Activated CD4-positive, alpha-beta T cell treated with anti-CD3 and anti-CD28 coated beads, Interleukin-2, amount 50 U/mL, for 4 hours (primary cell): ENCODE results near the gene CCNK.

ENCODE experiments used
- DNase-seq, 2 experiments: peaks; one replicate each; pipeline ENCODE4 v3.0.0-alpha.2; 2020

Gene CCNK

DNA sequence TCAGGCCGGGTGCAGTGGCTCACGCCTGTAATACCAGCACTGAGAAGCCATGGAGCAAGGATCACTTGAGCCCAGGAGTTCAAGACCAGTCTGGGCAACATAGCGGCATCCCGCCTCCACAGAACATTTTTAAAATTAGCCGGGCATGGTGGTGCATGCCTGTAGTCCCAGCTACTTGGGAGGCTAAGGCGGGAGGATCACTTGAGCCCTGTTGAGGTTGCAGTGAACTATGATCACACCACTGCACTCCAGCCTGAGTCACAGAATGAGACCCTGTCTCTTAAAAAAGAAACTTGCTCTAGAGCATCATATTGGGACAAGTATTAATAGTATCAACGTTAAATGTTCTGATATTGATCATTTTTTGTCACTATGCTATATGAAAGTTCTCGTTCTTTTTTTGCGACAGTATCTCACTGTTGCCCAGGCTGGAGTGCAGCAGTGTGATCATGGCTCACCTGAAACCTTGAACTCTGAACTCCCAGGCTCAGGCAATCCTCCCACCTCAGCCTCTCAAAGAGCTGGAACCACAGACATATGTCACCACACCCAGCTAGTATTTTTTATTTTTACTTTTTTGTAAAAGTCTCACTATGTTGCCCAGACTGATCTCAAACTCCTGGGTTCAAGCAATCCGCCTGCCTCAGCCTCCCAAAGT is 75.1 kb downstream of the CCNK start:
- no peak for DNase-seq

DNA sequence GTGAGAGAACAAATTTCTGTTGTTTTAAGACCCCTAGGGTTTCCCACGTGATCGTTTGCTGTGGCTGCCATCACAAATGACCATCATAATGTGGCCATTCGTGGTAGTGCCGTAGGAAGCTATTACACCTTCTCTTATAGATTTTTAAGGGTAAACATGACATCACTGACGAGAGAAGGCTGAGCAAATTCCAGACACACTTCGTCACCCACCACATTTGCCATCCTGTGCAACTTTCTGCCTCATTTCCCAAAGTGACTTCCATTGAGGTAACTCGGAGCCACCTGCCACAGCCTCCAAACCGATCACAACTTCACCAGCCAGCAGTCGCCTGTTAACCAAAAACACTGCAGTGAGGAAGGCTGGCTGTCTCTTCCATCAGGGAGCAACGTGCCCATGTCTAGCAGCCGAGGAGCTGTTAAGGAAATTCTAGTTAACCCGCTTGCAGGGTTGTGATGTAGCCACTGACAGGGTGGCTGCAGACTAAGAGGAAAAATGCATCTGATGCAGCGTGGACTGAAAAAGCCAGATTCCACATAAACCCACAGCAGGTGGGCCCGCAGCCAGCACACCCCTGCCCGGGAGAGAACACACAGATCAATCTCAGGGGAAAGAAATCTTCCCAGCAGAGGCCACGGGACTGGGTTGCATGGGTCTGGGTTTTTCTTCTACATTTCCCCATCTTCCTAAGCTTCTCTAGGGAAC is 78.2 kb downstream of the CCNK start:
- no peak for DNase-seq

DNA sequence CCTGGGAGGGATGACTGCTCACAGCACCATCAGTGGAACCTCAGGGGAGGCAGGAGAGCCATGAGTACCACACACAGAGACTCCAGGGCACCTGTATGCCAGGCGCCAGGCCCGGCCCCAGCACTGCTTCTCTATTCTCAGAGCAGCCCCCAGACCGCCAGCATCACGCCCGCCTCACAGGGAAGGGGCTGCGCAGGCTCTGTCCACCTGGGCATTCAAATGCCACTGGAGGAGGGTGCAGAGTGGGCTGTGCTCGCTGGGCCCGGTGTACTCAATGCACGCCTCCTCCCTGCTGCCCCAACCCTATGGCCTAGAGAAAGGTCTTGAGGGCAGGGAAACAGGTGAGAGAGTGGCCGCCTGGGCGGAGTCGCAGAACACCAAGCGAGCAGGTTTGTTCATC is 79.2 kb downstream of the CCNK start:
- no peak for DNase-seq

DNA sequence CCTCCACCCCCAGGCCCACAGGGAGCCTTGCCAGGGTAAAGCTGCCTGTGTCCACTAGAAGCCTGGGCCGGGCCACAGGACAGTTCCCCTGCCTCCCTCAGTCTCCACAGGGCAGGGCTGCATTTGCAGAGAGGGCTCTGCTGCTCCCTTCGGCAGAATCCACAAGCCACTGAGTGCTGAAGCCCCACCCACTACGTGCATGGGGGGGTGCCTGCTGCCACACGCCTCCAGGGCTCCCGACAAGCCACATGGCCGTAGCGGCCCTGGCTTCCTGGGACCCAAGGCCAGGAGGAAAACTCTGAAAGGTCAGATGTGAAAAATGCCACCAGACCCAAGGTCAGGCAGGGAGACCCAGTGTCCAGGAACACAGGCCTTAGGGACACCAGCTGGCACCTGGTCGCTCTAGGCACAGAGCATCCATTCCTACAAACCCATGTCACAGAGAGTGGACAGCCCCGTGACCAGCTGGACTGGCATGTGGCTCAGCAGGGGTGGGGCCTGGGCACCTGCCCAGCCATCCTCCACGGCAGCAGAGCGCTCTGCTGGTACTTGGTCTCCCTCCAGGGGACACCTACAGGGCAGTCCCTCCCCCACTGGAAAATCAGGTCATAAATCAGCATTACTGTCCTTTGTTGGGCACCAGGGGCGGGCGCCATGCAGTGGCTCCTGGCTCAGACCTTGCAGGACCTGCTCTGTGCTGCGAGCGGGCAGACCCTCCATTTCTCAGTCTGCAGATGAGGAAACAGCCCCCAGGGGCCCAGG is 79.9 kb downstream of the CCNK start:
- DNase-seq, result no peak

DNA sequence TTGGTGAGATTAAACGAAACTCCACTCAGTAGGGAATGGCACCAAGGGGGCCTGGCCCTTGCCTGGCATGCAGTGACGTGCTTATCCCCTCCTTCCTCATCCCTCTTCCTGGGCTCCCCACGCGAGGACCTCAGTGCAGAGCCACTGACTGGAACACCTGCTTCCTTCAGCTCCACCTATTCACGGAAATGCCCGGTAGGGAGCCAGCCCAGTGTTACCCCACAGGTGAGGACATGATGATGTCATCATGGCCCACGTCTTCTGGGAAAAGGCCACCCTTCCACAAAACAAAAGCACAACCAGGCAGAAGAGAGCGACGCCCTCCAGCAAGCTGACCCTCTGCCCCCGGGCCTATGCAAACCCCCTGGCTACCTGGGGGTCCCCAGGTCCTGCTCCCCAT is 80.7 kb downstream of the CCNK start:
- DNase-seq, result no peak
